HG02970 (cell line): ENCODE data around the gene TIMP2.
A peak's percentile ranks its signal among the peaks of the same experiment; 100 is the strongest.

Experiments
- ATAC-seq: cut with Tn5 transposase; IDR thresholded peaks from one replicate; pipeline ENCODE4 v1.9.1; 2021; ENCODE audit warnings: mild to moderate bottlenecking, moderate library complexity, moderate number of reproducible peaks; ENCODE audit not compliant: unreplicated experiment, low FRiP score

TIMP2 gene

GRCh38 chr17:78842881-78843565, 82.2 kb downstream of the TIMP2 start:
- no peak for ATAC-seq

- ATAC-seq = peak; percentile 88
Observed at GRCh38 chr17:78840780-78841611, 84.2 kb downstream of the TIMP2 start, which contains the start of gene USP36. TSS of gene USP36 (minus strand) at chr17:78840814. CDS start at chr17:78836363, 4,451 bp downstream.

- ATAC-seq = no peak
Observed at GRCh38 chr17:78840530-78840779, 84.7 kb downstream of the TIMP2 start.

- ATAC-seq = peak; percentile 17
Observed at GRCh38 chr17:78839762-78840529, 85.2 kb downstream of the TIMP2 start.

- no peak for ATAC-seq
Observed at GRCh38 chr17:78839235-78839761, 85.9 kb downstream of the TIMP2 start.

- no peak for ATAC-seq
Observed at GRCh38 chr17:78838574-78839005, 86.6 kb downstream of the TIMP2 start.

GRCh38 chr17:78836420-78837021, 88.7 kb downstream of the TIMP2 start:
- no peak for ATAC-seq

GRCh38 chr17:78834571-78834970, 90.6 kb downstream of the TIMP2 start:
- ATAC-seq = no peak

GRCh38 chr17:78832541-78832810, 92.7 kb downstream of the TIMP2 start:
- ATAC-seq = no peak

- no peak for ATAC-seq
Observed at GRCh38 chr17:78831688-78832540, 93.3 kb downstream of the TIMP2 start.

- ATAC-seq = no peak
Observed at GRCh38 chr17:78829477-78829876, 95.7 kb downstream of the TIMP2 start.

- no peak for ATAC-seq
Observed at GRCh38 chr17:78828470-78829185, 96.6 kb downstream of the TIMP2 start.

- no peak for ATAC-seq
Observed at GRCh38 chr17:78826836-78827509, 98.2 kb downstream of the TIMP2 start.

- no peak for ATAC-seq
Observed at GRCh38 chr17:78826421-78826820, 98.8 kb downstream of the TIMP2 start.

GRCh38 chr17:78825696-78826095, 99.5 kb downstream of the TIMP2 start:
- ATAC-seq = no peak

- ATAC-seq = no peak
Observed at GRCh38 chr17:78824240-78824639, 100.9 kb downstream of the TIMP2 start.

GRCh38 chr17:78823282-78824046, 101.7 kb downstream of the TIMP2 start:
- no peak for ATAC-seq

GRCh38 chr17:78822552-78822951, 102.6 kb downstream of the TIMP2 start:
- no peak for ATAC-seq
